GM19099 (cell line): Measurements from ENCODE around the gene MDM1.

Source experiments
- POLR2A ChIP-seq: IDR thresholded peaks from 3 replicates; pipeline ENCODE4 v1.6.1; 2011; ENCODE audit warnings: low read depth; ENCODE audit not compliant: insufficient read length; ENCODE audit errors: extremely low read depth

MDM1 gene

GRCh38 chr12:68279227-68280054 is 52.7 kb downstream of the MDM1 start:
- no peak for TF ChIP-seq POLR2A

GRCh38 chr12:68276402-68276930 is 55.7 kb downstream of the MDM1 start:
- TF ChIP-seq POLR2A: no peak

DNA sequence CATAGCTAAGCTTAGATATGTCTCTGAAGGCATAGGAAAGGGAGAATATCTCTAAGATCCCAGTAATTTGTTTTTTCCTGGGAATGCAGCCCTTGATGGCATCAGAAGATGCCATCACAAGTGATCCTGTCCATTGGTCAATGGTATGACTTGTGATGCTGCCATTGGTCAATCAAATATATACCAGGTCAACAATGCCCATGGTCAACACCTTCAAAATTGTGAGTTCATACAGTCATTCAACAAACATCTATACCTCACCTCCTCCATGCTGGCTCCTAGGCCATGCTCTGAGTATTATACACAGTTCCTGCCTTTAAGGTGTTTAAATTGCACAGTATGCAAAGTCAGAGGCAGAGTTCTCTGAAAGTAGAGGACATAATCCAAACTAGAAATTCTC is 59.4 kb downstream of the MDM1 start:
- no peak for TF ChIP-seq POLR2A

- no peak for TF ChIP-seq POLR2A
Observed at GRCh38 chr12:68271346-68271745, 60.8 kb downstream of the MDM1 start.

DNA sequence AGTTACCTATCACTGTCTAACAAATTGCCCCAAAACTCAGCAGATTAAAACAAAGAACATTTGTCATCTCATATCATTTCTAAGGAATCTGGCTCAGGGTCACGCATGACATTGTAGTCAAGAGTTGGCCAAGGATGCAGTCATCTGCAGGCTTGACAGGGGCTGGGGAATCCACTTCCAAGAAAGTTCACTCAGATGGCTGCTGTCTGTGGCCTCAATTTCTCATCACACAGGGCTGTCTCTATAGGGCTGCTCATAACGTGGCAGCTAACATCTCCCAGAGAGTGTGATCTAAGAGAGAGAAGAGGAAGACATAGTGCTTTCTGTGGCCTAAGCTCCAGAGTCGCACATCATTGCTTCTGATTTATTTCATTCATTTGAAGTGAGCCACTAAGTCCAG is 61.8 kb downstream of the MDM1 start:
- no peak for TF ChIP-seq POLR2A

DNA sequence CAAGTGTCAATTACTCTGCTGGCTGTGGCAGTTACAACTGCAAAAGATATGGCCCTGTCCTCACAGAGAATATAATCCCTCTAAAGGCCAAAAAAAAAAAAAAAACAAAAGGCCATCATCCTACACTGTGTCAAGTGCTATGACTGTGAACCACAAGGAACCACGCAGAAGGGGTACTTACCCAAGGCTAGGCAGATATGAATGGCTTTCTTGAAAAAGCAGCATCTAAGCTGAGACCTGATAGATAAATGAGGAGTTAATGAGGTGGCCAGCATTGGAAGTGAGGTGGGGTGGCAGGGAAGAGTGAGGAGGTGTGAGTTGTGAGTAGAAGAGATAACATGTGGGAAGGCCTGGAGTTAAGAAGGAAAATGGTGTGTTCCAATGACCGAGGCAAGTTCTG is 62.4 kb downstream of the MDM1 start:
- TF ChIP-seq POLR2A: no peak

DNA sequence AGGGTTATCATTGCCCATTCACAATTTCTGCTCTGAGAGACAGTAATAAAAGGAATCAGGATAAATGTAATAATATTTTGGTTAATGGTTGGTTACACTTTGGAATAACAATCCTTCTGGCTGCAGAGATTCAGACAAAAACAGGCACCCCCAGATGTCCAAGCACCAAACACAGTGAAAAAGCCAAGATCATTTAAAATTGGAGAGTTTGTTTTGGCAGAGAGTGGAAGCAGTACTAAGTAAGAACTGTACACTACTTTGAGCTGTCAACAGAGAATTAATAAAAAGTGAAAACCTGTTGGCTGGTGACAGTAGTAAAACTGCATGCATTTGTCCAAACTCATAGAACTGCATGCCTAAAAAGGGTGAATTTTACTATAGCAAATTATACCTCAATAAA is 63.2 kb downstream of the MDM1 start:
- no peak for TF ChIP-seq POLR2A

GRCh38 chr12:68267892-68268396 is 64.2 kb downstream of the MDM1 start:
- TF ChIP-seq POLR2A: no peak

DNA sequence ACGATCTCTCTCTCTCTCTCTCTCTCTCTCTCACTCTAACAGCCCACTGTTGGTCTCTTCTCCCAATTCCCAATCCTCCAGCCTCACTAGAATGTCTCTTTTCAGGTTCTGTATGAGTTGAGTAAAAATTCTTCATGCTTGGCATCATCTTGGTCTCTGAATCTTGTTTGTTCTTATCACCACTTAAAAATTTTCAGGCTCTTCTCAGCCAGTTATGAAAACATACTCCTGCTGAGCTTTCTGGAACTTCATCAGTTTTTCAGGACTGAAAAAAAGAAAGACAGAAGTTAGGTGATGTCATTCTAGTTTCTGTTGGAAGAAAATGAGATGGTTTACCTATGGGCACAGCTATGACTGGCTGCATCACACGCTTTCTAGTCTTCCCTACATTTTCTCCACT is 67.3 kb downstream of the MDM1 start:
- TF ChIP-seq POLR2A: no peak

DNA sequence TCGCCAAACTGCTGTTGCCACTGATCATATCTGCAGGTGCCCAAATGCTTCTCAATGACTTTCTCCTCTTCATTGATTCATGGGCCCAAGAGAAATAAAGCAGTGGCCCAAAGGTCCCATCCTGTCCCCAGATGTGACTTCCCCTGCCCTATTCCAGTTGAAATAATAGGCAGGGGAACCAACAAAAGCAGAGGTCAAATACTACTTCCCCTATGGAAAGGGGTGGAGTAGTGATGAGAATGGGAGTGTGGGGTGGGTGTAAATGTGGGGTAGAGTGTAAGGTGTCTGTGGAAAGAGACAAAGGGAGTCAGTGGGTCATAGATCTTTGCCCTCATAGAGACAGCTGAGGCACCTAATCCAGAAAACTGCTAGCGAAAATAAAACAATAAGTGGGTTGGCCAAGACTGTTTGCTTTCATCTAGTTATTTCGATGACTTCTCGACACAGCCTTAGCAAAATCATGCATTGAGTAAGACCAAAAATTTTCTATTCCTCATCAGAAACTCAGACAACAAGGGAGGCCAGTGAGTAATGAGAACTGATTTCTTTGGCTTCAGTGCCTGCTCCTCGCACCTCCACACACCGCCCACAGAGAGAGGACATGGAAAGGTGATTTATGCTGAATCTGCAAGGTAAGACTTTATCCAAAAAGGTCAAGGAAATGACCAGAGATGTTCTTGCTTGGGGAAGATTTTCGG is 67.9 kb downstream of the MDM1 start:
- TF ChIP-seq POLR2A: no peak

GRCh38 chr12:68263366-68263765 is 68.8 kb downstream of the MDM1 start:
- no peak for TF ChIP-seq POLR2A

GRCh38 chr12:68261896-68262295 is 70.3 kb downstream of the MDM1 start:
- no peak for TF ChIP-seq POLR2A

DNA sequence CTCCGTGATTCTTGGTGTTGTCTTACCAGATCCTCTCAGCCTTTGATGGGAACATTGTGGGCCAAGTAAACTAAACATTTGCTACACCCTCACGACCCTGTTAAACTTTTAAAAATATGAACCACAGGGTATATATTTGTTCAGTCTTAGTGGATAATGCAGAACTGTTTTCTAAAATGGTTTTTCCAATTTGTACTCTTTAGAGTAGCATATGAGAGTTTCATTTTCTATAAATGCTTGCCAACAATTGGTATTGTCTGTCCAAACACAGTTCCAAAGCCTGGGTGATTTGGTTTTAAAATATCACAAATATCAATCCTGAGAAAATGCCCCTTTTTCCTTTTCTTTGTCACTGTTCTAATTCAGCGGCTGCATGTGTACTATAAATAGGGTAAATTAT is 72.0 kb downstream of the MDM1 start:
- TF ChIP-seq POLR2A: no peak

DNA sequence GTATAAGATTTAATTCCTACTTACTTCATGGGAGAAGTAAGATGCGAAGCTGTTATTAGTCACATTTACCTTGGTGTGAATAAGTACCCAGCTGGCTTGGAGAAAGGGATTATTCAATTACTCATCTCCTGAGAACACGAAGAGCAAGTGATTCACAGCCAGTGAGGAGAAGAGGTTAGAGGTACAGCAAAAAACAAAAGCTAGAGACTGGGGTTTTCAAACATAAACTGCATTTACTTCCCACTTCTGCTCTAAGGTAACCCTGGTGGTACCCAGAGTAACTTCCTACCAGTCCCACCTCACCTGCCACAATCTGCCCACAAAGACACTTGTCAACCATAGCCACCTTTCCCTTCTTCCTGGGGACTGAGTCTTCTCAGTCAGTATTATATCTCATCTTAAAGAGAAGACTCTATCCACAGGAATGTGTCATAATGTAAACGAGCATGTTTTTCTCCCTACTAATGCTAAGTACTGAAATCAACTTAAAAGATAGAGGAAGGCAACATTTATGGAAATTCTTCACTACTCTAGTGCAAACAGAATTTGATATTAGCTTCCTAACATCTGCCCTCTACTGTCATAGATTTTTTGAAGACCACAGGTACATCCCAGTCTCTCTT is 72.7 kb downstream of the MDM1 start:
- TF ChIP-seq POLR2A: no peak

GRCh38 chr12:68253504-68253903 is 78.7 kb downstream of the MDM1 start, which contains the start of gene IL22:
IL22 (minus strand) TSS chr12:68253604; CDS start chr12:68253448, 156 bp downstream.
- TF ChIP-seq POLR2A: no peak
